Caco-2 (cell line): ENCODE results near the gene SLC7A11. TPM values are rescaled to one million over a fixed set of nuclear protein-coding genes. Genes with fewer than 3 reads are reported as not detected.
"Not testable (repeated sequence)": the region's sequence is repeated elsewhere in the genome, so short reads cannot be mapped to it uniquely, and the experiment has no call there.

Experiments
- BruUV-seq: library from RNA; stranded (reverse); fragments of 400-500 nt; replicated peaks from 2 replicates; lab custom pipeline; 2021; lab: Mats Ljungman, UMichigan
- CTCF ChIA-PET: fragments of 300-600 bp; sonication (Branson Sonifier 250); formaldehyde crosslinking; loops from one replicate; lab custom pipeline; 2022; ENCODE audit warnings: antibody characterized with exemption; lab: Charles Lee
- POLR2A ChIA-PET: fragments of 300-600 bp; sonication (Branson Sonifier 250); formaldehyde crosslinking; loops from one replicate; lab custom pipeline; 2022; ENCODE audit warnings: antibody characterized with exemption; lab: Charles Lee
- DNase-seq, 2 experiments: peaks; one replicate each; pipeline versions ENCODE4 v3.0.0 to v3.0.0-alpha.2; 2020 to 2022
- H3K27me3 ChIP-seq: replicated peaks from 2 replicates; pipeline ENCODE4 v1.6.0; 2011; ENCODE audit warnings: low read length; ENCODE audit not compliant: control insufficient read depth, insufficient read depth
- H3K36me3 ChIP-seq: 2 replicates; pipeline ENCODE4 v1.5.1; 2011; ENCODE audit warnings: low read length; ENCODE audit not compliant: control insufficient read depth, insufficient read depth
- H3K4me1 ChIP-seq: fragments of 250-450 bp; sonication (Bioruptor Pico); 2 replicates; pipeline ENCODE4 v1.5.1; 2020; ENCODE audit warnings: mild to moderate bottlenecking
- H3K4me3 ChIP-seq: 2 replicates; pipeline ENCODE4 v1.5.1; 2011; ENCODE audit warnings: low read depth, mild to moderate bottlenecking, control low read depth, low read length
- H3K9me3 ChIP-seq: fragments of 250-450 bp; sonication (Bioruptor Pico); 2 replicates; pipeline ENCODE4 v1.5.1; 2020; ENCODE audit warnings: mild to moderate bottlenecking, moderate library complexity
- H3K27ac Mint-ChIP-seq: one replicate; pipeline ENCODE4 v1.8.0; 2022; ENCODE audit warnings: mixed read lengths; ENCODE audit not compliant: unreplicated experiment
- H3K27me3 Mint-ChIP-seq: one replicate; pipeline ENCODE4 v1.8.0; 2022; ENCODE audit warnings: mixed read lengths; ENCODE audit not compliant: insufficient read depth, unreplicated experiment
- H3K36me3 Mint-ChIP-seq: one replicate; pipeline ENCODE4 v1.8.0; 2022; ENCODE audit warnings: mild to moderate bottlenecking, mixed read lengths; ENCODE audit not compliant: insufficient read depth, unreplicated experiment
- H3K4me1 Mint-ChIP-seq: one replicate; pipeline ENCODE4 v1.8.0; 2022; ENCODE audit warnings: low read depth, mixed read lengths; ENCODE audit not compliant: unreplicated experiment
- H3K4me3 Mint-ChIP-seq: one replicate; pipeline ENCODE4 v1.8.0; 2022; ENCODE audit warnings: mild to moderate bottlenecking, moderate library complexity, mixed read lengths; ENCODE audit not compliant: unreplicated experiment
- H3K9me3 Mint-ChIP-seq: one replicate; pipeline ENCODE4 v1.8.0; 2022; ENCODE audit warnings: mixed read lengths; ENCODE audit not compliant: unreplicated experiment
- intact Hi-C: fragments of 100-400 bp; cut with micrococcal nuclease; formaldehyde crosslinking; loops from one replicate; pipeline ENCODE4 v1.10.0; 2022; ENCODE audit not compliant: unreplicated experiment
- total RNA-seq: library from RNA; stranded (reverse); gene quantifications from 2 replicates; pipeline ENCODE4 v1.2.3, GENCODE V29; 2022
- TF ChIP-seq, protein P1 (sequence below), 2 experiments: fragments of 200-600 bp in 1 of 2; IDR thresholded peaks; 1 replicate in 1 of 2; 2 replicates in 1 of 2; pipeline versions ENCODE4 v1.5.1 to v1.8.0; 2011 to 2022; ENCODE audit warnings: antibody characterized with exemption in 1 of 2, control low read depth in 1 of 2, inconsistent platforms in 1 of 2, low read depth in 1 of 2, low read length in 1 of 2, mild to moderate bottlenecking in 1 of 2, moderate library complexity in 1 of 2; ENCODE audit not compliant: insufficient read depth in 1 of 2, severe bottlenecking in 1 of 2, unreplicated experiment in 1 of 2

The SLC7A11 gene
- total RNA-seq, 1 experiment from 2014 or later, result 41.1 TPM

GRCh38 chr4:138218976-138219375 lies 23.2 kb downstream of the SLC7A11 start:
- POLR2A ChIA-PET, result no interaction called here
- Mint-ChIP-seq H3K36me3 (peaks cover 50% of the 10 kb centered on the region), H3K27me3 (no peaks in the 10 kb centered on the region), H3K4me3 (no peak overlapping the region), H3K4me1 (peaks cover 14% of the 10 kb centered on the region), H3K27ac (no peak overlapping the region), H3K9me3 (no peaks in the 10 kb centered on the region)
- CTCF ChIA-PET, result no interaction called here
- TF ChIP-seq, protein P1, sequence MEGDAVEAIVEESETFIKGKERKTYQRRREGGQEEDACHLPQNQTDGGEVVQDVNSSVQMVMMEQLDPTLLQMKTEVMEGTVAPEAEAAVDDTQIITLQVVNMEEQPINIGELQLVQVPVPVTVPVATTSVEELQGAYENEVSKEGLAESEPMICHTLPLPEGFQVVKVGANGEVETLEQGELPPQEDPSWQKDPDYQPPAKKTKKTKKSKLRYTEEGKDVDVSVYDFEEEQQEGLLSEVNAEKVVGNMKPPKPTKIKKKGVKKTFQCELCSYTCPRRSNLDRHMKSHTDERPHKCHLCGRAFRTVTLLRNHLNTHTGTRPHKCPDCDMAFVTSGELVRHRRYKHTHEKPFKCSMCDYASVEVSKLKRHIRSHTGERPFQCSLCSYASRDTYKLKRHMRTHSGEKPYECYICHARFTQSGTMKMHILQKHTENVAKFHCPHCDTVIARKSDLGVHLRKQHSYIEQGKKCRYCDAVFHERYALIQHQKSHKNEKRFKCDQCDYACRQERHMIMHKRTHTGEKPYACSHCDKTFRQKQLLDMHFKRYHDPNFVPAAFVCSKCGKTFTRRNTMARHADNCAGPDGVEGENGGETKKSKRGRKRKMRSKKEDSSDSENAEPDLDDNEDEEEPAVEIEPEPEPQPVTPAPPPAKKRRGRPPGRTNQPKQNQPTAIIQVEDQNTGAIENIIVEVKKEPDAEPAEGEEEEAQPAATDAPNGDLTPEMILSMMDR (IDR thresholded peaks at IDR 0.05; ENCODE audit: insufficient read depth in 1 of 2, low read depth in 1 of 2, low read length in 1 of 2, severe bottlenecking in 1 of 2, unreplicated experiment in 1 of 2), result no peak
- no peaks in the 10 kb centered on the region for H3K9me3 ChIP-seq
- no peak overlapping the region for H3K4me3 ChIP-seq
- no peaks in the 10 kb centered on the region for H3K36me3 ChIP-seq
- peaks cover 14% of the 10 kb centered on the region for H3K4me1 ChIP-seq
- intact Hi-C loops, result no loop called here
- H3K27me3 ChIP-seq, result no peaks in the 10 kb centered on the region
- BruUV-seq, result no TSS peak
- no peak for DNase-seq

GRCh38 chr4:138217567-138217966 lies 24.6 kb downstream of the SLC7A11 start:
- H3K9me3 Mint-ChIP-seq, result no peaks in the 10 kb centered on the region
- CTCF ChIA-PET, result no interaction called here
- Histone ChIP-seq H3K4me1 (peaks cover 14% of the 10 kb centered on the region), H3K36me3 (no peaks in the 10 kb centered on the region), H3K9me3 (no peaks in the 10 kb centered on the region), H3K4me3 (no peak overlapping the region), H3K27me3 (no peaks in the 10 kb centered on the region)
- no peak overlapping the region for H3K4me3 Mint-ChIP-seq
- H3K4me1 Mint-ChIP-seq, result peaks cover 14% of the 10 kb centered on the region
- intact Hi-C loops, result loop anchor here (2.0 kb wide), 1 partner anchor 19 kb away; no protein-coding TSS in a partner anchor
- no peaks in the 10 kb centered on the region for H3K27me3 Mint-ChIP-seq
- no peak for DNase-seq
- no peak overlapping the region for H3K27ac Mint-ChIP-seq
- H3K36me3 Mint-ChIP-seq, result peaks cover 36% of the 10 kb centered on the region
- POLR2A ChIA-PET, result no interaction called here
- TF ChIP-seq, protein P1 (IDR thresholded peaks at IDR 0.05; ENCODE audit: insufficient read depth in 1 of 2, low read depth in 1 of 2, low read length in 1 of 2, severe bottlenecking in 1 of 2, unreplicated experiment in 1 of 2), result no peak
- BruUV-seq, result no TSS peak

GRCh38 chr4:138216272-138216867 lies 25.8 kb downstream of the SLC7A11 start:
- Histone ChIP-seq H3K27me3 (no peaks in the 10 kb centered on the region), H3K4me1 (peaks cover 14% of the 10 kb centered on the region), H3K9me3 (no peaks in the 10 kb centered on the region), H3K4me3 (no peak overlapping the region), H3K36me3 (no peaks in the 10 kb centered on the region)
- TF ChIP-seq, protein P1 (IDR thresholded peaks at IDR 0.05; ENCODE audit: insufficient read depth in 1 of 2, low read depth in 1 of 2, low read length in 1 of 2, severe bottlenecking in 1 of 2, unreplicated experiment in 1 of 2), result peak in 1 of 2 experiments; percentile 23
- intact Hi-C loops, result loop anchor here (1.0 to 2.0 kb wide), 2 partner anchors 18 to 26 kb away; partner anchors contain the start of gene SLC7A11
- H3K9me3 Mint-ChIP-seq, result no peaks in the 10 kb centered on the region
- H3K27me3 Mint-ChIP-seq, result no peaks in the 10 kb centered on the region
- peak in 1 of 2 experiments; percentile 17 for DNase-seq
- ChIA-PET CTCF (interaction anchor here (1.0 kb wide), 1 partner anchor 279 kb away, joined by 3 read pairs; no protein-coding TSS in a partner anchor), POLR2A (interaction anchor here (0.9 kb wide), 1 partner anchor 26 kb away, joined by 3 read pairs; no protein-coding TSS in a partner anchor)
- H3K4me3 Mint-ChIP-seq, result no peak overlapping the region
- no TSS peak for BruUV-seq
- H3K36me3 Mint-ChIP-seq, result peaks cover 35% of the 10 kb centered on the region
- H3K4me1 Mint-ChIP-seq, result peaks cover 14% of the 10 kb centered on the region
- peak overlapping the region; percentile 50 for H3K27ac Mint-ChIP-seq

DNA sequence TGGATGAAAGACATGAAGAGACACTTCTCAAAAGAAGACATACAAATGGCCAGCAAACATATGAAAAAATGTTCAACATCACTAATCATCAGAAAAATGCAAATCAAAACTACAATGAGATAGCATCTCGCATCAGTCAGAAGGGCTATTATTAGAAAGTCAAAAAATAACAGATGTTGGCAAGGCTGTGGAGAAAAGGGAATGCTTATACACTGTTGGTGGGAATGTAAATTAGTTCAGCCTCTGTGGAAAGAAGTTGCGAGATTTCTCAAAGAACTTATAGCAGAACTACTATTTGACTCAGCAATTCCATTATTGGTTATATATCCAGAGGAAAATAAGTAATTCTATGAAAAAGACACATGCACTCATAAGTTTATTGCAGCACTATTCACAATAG lies 31.6 kb downstream of the SLC7A11 start:
- H3K4me3 Mint-ChIP-seq, BruUV-seq, H3K9me3 ChIP-seq, H3K27me3 ChIP-seq, DNase-seq, H3K4me3 ChIP-seq, H3K36me3 Mint-ChIP-seq, POLR2A ChIA-PET, H3K27ac Mint-ChIP-seq, CTCF ChIA-PET, intact Hi-C loops, H3K4me1 Mint-ChIP-seq, H3K9me3 Mint-ChIP-seq, H3K36me3 ChIP-seq, H3K4me1 ChIP-seq, H3K27me3 Mint-ChIP-seq: not testable (repeated sequence)
